Testis (tissue), 3 donors: ENCODE data around the gene PCSK5. TPM values are rescaled to one million over a fixed set of nuclear protein-coding genes. Genes with fewer than 3 reads are reported as not detected.

Experiments used
- DNase-seq: peaks from one replicate; pipeline ENCODE4 v3.0.0-alpha.2; 2019
- H3K27ac ChIP-seq, 2 donors: fragments of 200-600 bp; sonication (generic); one replicate each; pipeline ENCODE4 v1.5.1; 2019
- H3K27me3 ChIP-seq: fragments of 200-600 bp; sonication (generic); one replicate; pipeline ENCODE4 v1.5.1; 2019
- H3K36me3 ChIP-seq: fragments of 200-600 bp; sonication (generic); one replicate; pipeline ENCODE4 v1.5.1; 2017; ENCODE audit warnings: low read depth; ENCODE audit errors: missing control alignments
- H3K4me1 ChIP-seq: fragments of 200-600 bp; sonication (generic); one replicate; pipeline ENCODE4 v1.5.1; 2019
- H3K4me3 ChIP-seq, 2 donors: fragments of 200-600 bp; sonication (generic); one replicate each; pipeline ENCODE4 v1.5.1; 2017 to 2019
- H3K9me3 ChIP-seq: fragments of 200-600 bp; sonication (generic); one replicate; pipeline ENCODE4 v1.5.1; 2017
- CTCF ChIP-seq, 3 experiments: fragments of 450-650 bp in 2 of 3; fragments of 200-600 bp in 1 of 3; sonication (generic) in 1 of 3; IDR thresholded peaks; one replicate each; pipeline ENCODE4 v1.5.1; 2016 to 2019; ENCODE audit warnings: antibody characterized with exemption in 3 of 3, mild to moderate bottlenecking in 2 of 3, moderate library complexity in 1 of 3
- POLR2A ChIP-seq: fragments of 450-650 bp; IDR thresholded peaks from one replicate; pipeline ENCODE4 v1.6.1; 2017; ENCODE audit warnings: antibody characterized with exemption, mild to moderate bottlenecking, moderate library complexity
- WGBS, 2 donors: methylation state at CpG; one replicate each; pipeline ENCODE4 v1.1.5; 2018; 5-methylcytosine and 5-hydroxymethylcytosine counted together
- intact Hi-C: fragments of 100-400 bp; cut with DNase I; formaldehyde crosslinking; loops from one replicate; pipeline ENCODE4 v1.15.1; 2023; ENCODE audit warnings: low total_unique reads
- polyA plus RNA-seq: library from polyadenylated mRNA; stranded (reverse); fragments of 350-450 nt; fragmentation: Illumina TruSeq; extraction: RNeasy Lipid Tissue Mini Kit (QIAGEN cat#74804); gene quantifications from one replicate; pipeline ENCODE4 v1.2.3, GENCODE V29; 2014; ENCODE audit warnings: low read depth, low replicate concordance; ENCODE audit not compliant: insufficient read depth
- total RNA-seq, 2 donors: library from RNA; depleted of rRNA; stranded (reverse); fragments of >200 nt; gene quantifications; one replicate each; pipeline ENCODE4 v1.2.3, GENCODE V29; 2016

Gene PCSK5
- total and polyA plus RNA-seq, 3 donors from 2014 or later = 9.4 to 50.6 (median 27.5) TPM

- H3K27me3 ChIP-seq = no peaks in the 10 kb centered on the region
- no peak overlapping the region for H3K4me3 ChIP-seq
- intact Hi-C loops = no loop called here
- TF ChIP-seq POLR2A (no peak), CTCF (IDR thresholded peaks at IDR 0.05) (no peak)
- 94 to 96% methylated on average over 4 of the region's 4 CpGs for WGBS, 2 donors
- DNase-seq = no peak
- no peaks in the 10 kb centered on the region for H3K9me3 ChIP-seq
- H3K27ac ChIP-seq = no peak overlapping the region
- no peaks in the 10 kb centered on the region for H3K36me3 ChIP-seq
- peaks cover 10% of the 10 kb centered on the region for H3K4me1 ChIP-seq
These were observed 74.0 kb downstream of the PCSK5 start for GRCh38 chr9:75964427-75964826.

GRCh38 chr9:75965231-75965630 is 74.8 kb downstream of the PCSK5 start:
- H3K4me1 ChIP-seq = peaks cover 10% of the 10 kb centered on the region
- H3K4me3 ChIP-seq = no peak overlapping the region
- intact Hi-C loops = no loop called here
- no peaks in the 10 kb centered on the region for H3K27me3 ChIP-seq
- DNase-seq = no peak
- H3K27ac ChIP-seq = no peak overlapping the region
- TF ChIP-seq CTCF (IDR thresholded peaks at IDR 0.05) = no peak
- TF ChIP-seq POLR2A = no peak
- no peaks in the 10 kb centered on the region for H3K36me3 ChIP-seq
- H3K9me3 ChIP-seq = no peaks in the 10 kb centered on the region
- WGBS, 2 donors = 94 to 96% methylated on average over 4 of the region's 4 CpGs

GRCh38 chr9:75967556-75967955 is 77.1 kb downstream of the PCSK5 start:
- no peak for DNase-seq
- peaks cover under 1% of the 10 kb centered on the region for H3K4me1 ChIP-seq
- H3K9me3 ChIP-seq = no peaks in the 10 kb centered on the region
- intact Hi-C loops = no loop called here
- no peak overlapping the region for H3K4me3 ChIP-seq
- no peak overlapping the region for H3K27ac ChIP-seq
- WGBS, 2 donors = 94 to 97% methylated on average over 7 of the region's 7 CpGs
- TF ChIP-seq POLR2A (no peak), CTCF (IDR thresholded peaks at IDR 0.05) (no peak)
- H3K27me3 ChIP-seq = no peaks in the 10 kb centered on the region
- no peaks in the 10 kb centered on the region for H3K36me3 ChIP-seq

- WGBS, 2 donors = 91 to 95% methylated on average over 13 to 16 of the region's 16 CpGs
- no peaks in the 10 kb centered on the region for H3K36me3 ChIP-seq
- H3K4me1 ChIP-seq = no peaks in the 10 kb centered on the region
- DNase-seq = no peak
- intact Hi-C loops = no loop called here
- TF ChIP-seq POLR2A = no peak
- TF ChIP-seq CTCF (IDR thresholded peaks at IDR 0.05) = no peak
- no peaks in the 10 kb centered on the region for H3K9me3 ChIP-seq
- H3K4me3 ChIP-seq = no peak overlapping the region
- no peaks in the 10 kb centered on the region for H3K27me3 ChIP-seq
- no peak overlapping the region for H3K27ac ChIP-seq
These were observed 83.7 kb downstream of the PCSK5 start for GRCh38 chr9:75974016-75974766.

- DNase-seq = no peak
- intact Hi-C loops = no loop called here
These were observed 84.6 kb downstream of the PCSK5 start for GRCh38 chr9:75975071-75975470.

More at GRCh38 chr9:75975071-75975470, 84.6 kb downstream of the PCSK5 start:
- H3K9me3 ChIP-seq = no peaks in the 10 kb centered on the region
- H3K27ac ChIP-seq = no peak overlapping the region
- H3K4me1 ChIP-seq = no peaks in the 10 kb centered on the region
- TF ChIP-seq CTCF (IDR thresholded peaks at IDR 0.05) = no peak
- no peak for TF ChIP-seq POLR2A
- H3K27me3 ChIP-seq = no peaks in the 10 kb centered on the region
- no peaks in the 10 kb centered on the region for H3K36me3 ChIP-seq
- no peak overlapping the region for H3K4me3 ChIP-seq
- WGBS, 2 donors = 89 to 92% methylated on average over 2 of the region's 2 CpGs
